Adrenal gland (tissue), 5 donors: ENCODE results near the gene IZUMO4.

Experiments used
- POLR2A ChIP-seq, 2 donors: fragments of 450-650 bp; IDR thresholded peaks; one replicate each; pipeline ENCODE4 v1.6.1; 2017; ENCODE audit warnings: antibody characterized with exemption in 2 of 2, mild to moderate bottlenecking in 2 of 2, moderate library complexity in 1 of 2
- TF ChIP-seq, protein P1 (sequence below), 6 experiments: fragments of 450-650 bp in 4 of 6; fragments of 200-600 bp in 2 of 6; sonication (generic) in 1 of 6; IDR thresholded peaks; 1 replicate in 5 of 6; 2 replicates in 1 of 6; pipeline versions ENCODE4 v1.5.1 to v1.8.0; 2016 to 2021; ENCODE audit warnings: antibody characterized with exemption in 6 of 6, mild to moderate bottlenecking in 2 of 6, moderate library complexity in 1 of 6
- donor health status: DM: no; HTN: no; CAD: no.

DNA sequence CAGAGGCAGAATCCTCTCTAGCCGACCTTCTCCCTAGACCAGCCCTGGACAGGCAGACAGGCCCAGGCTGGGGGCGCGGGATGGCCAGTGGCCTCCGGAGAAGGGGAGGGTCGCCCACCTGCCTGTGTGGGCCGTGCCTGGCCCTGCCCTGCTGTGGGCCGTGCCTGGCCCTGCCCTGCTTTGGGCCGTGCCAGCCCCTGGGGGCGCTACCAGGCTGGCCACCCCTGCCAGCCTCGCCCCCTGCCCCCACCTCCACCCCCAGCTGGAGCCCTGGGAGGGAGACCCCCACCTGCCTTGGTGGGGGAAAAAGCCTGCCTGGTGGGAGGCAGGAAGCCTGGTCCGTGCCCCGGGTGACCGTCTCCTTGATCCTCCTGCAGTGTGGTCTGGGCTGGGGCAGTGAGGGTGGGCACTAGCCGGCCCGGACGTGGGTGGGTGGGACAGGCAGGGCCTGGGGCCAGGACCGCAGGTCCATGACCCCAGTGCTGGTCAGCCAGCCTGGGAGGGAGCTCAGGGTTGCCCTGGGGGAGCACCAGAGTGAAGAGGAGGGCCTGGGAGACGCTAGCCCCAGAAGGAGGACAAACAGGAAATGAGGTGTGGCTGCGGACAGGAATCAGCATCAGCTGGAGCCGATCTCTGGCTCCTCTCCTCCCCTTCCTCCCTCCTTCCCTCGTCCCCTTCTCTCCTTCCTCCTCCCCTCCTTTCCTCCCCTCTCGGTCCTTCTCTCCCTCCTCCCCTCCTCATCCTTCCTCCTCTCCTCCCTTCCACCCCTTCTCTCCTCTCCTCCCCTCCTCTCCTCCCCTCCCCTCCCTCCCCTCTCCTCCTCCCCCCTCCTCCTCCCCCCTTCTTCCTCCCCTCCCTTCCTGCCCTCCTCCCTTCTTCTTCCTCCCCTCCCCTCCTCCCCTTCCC, 40.5 kb upstream of the IZUMO4 start:
- TF ChIP-seq, protein P1, sequence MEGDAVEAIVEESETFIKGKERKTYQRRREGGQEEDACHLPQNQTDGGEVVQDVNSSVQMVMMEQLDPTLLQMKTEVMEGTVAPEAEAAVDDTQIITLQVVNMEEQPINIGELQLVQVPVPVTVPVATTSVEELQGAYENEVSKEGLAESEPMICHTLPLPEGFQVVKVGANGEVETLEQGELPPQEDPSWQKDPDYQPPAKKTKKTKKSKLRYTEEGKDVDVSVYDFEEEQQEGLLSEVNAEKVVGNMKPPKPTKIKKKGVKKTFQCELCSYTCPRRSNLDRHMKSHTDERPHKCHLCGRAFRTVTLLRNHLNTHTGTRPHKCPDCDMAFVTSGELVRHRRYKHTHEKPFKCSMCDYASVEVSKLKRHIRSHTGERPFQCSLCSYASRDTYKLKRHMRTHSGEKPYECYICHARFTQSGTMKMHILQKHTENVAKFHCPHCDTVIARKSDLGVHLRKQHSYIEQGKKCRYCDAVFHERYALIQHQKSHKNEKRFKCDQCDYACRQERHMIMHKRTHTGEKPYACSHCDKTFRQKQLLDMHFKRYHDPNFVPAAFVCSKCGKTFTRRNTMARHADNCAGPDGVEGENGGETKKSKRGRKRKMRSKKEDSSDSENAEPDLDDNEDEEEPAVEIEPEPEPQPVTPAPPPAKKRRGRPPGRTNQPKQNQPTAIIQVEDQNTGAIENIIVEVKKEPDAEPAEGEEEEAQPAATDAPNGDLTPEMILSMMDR (IDR thresholded peaks at IDR 0.05), result no peak
- TF ChIP-seq POLR2A (IDR thresholded peaks at IDR 0.05), result peak in 1 of 2 donors; percentile 24
